HL-60 (cell line): ENCODE measurements around the gene ZNF622.
A peak's percentile ranks its signal among the peaks of the same experiment; 100 is the strongest.

ENCODE experiments used
- DNase-seq, 2 experiments: peaks; one replicate each; pipeline ENCODE4 v3.0.0-alpha.2; 2010 to 2020; ENCODE audit warnings: low read depth in 1 of 2, low spot score in 1 of 2
- H3K27ac ChIP-seq: fragments of 250-450 bp; sonication (Bioruptor Pico); replicated peaks from 2 replicates; pipeline ENCODE4 v1.5.1; 2020; ENCODE audit warnings: mild to moderate bottlenecking, moderate library complexity
- H3K27me3 ChIP-seq: fragments of 250-450 bp; sonication (Bioruptor Pico); 2 replicates; pipeline ENCODE4 v1.5.1; 2021; ENCODE audit warnings: mild to moderate bottlenecking, moderate library complexity; ENCODE audit not compliant: insufficient read depth, poor library complexity, severe bottlenecking
- H3K4me3 ChIP-seq: replicated peaks from 2 replicates; pipeline ENCODE4 v1.5.1; 2011; ENCODE audit warnings: mild to moderate bottlenecking, control low read depth, low read length; ENCODE audit not compliant: insufficient read depth
- CTCF ChIP-seq: IDR thresholded peaks from one replicate; pipeline ENCODE4 v1.5.1; 2011; ENCODE audit warnings: low read length, control low read depth, inconsistent platforms; ENCODE audit not compliant: insufficient read depth
- GABPA ChIP-seq: IDR thresholded peaks from 2 replicates; pipeline ENCODE4 v1.6.1; 2012; ENCODE audit warnings: low read depth
- POLR2AphosphoS5 ChIP-seq: IDR thresholded peaks from 2 replicates; pipeline ENCODE4 v1.6.1; 2012; ENCODE audit warnings: low read depth
- REST ChIP-seq: IDR thresholded peaks from 2 replicates; pipeline ENCODE4 v1.6.1; 2012; ENCODE audit warnings: low read depth; ENCODE audit not compliant: insufficient replicate concordance
- SPI1 ChIP-seq: IDR thresholded peaks from 2 replicates; pipeline ENCODE4 v1.6.1; 2012; ENCODE audit warnings: low read depth, mild to moderate bottlenecking, borderline replicate concordance

The ZNF622 gene

GRCh38 chr5:16456103-16456832 is 9.3 kb downstream of the ZNF622 start:
- Histone ChIP-seq H3K27me3 (no peaks in the 10 kb centered on the region), H3K4me3 (no peak overlapping the region), H3K27ac (no peak overlapping the region)
- peak in 1 of 2 experiments; percentile 37 for DNase-seq
- TF ChIP-seq CTCF (peak; percentile 36), GABPA (no peak)

GRCh38 chr5:16455668-16456067 is 9.9 kb downstream of the ZNF622 start:
- TF ChIP-seq GABPA (no peak), CTCF (no peak), POLR2AphosphoS5 (no peak), SPI1 (no peak), REST (no peak)
- Histone ChIP-seq H3K27ac (no peak overlapping the region), H3K27me3 (no peaks in the 10 kb centered on the region)

GRCh38 chr5:16454686-16455085 is 10.9 kb downstream of the ZNF622 start:
- Histone ChIP-seq H3K27ac (no peak overlapping the region), H3K27me3 (no peaks in the 10 kb centered on the region), H3K4me3 (no peak overlapping the region)
- no peak for DNase-seq
- TF ChIP-seq SPI1 (no peak), GABPA (no peak), CTCF (no peak), REST (no peak), POLR2AphosphoS5 (no peak)

More at GRCh38 chr5:16455668-16456067, 9.9 kb downstream of the ZNF622 start:
- DNase-seq: no peak
- no peak overlapping the region for H3K4me3 ChIP-seq

- Histone ChIP-seq H3K4me3 (no peak overlapping the region), H3K27ac (no peak overlapping the region), H3K27me3 (no peaks in the 10 kb centered on the region)
- TF ChIP-seq REST (no peak), GABPA (no peak), SPI1 (no peak), CTCF (no peak), POLR2AphosphoS5 (no peak)
- DNase-seq: no peak
These were observed 12.0 kb downstream of the ZNF622 start for GRCh38 chr5:16453609-16454008.
